GM21381 (cell line): Measurements from ENCODE around the gene ANO1.

Source experiments
- ATAC-seq: cut with Tn5 transposase; IDR thresholded peaks from one replicate; pipeline ENCODE4 v1.9.1; 2021; ENCODE audit warnings: mild to moderate bottlenecking, moderate library complexity; ENCODE audit not compliant: unreplicated experiment

The ANO1 gene

GRCh38 chr11:70092959-70093715 is 15.0 kb downstream of the ANO1 start:
- ATAC-seq: no peak

- no peak for ATAC-seq
Observed at GRCh38 chr11:70095541-70096252, 17.6 kb downstream of the ANO1 start.

- no peak for ATAC-seq
Observed at GRCh38 chr11:70097783-70098563, 19.9 kb downstream of the ANO1 start.

GRCh38 chr11:70098936-70099335 is 20.8 kb downstream of the ANO1 start:
- no peak for ATAC-seq

- no peak for ATAC-seq
Observed at GRCh38 chr11:70099578-70100279, 21.6 kb downstream of the ANO1 start.

GRCh38 chr11:70100280-70100603 is 22.1 kb downstream of the ANO1 start:
- no peak for ATAC-seq

GRCh38 chr11:70100791-70101190 is 22.7 kb downstream of the ANO1 start:
- ATAC-seq: no peak

GRCh38 chr11:70103256-70103975 is 25.3 kb downstream of the ANO1 start:
- ATAC-seq: no peak

- no peak for ATAC-seq
Observed at GRCh38 chr11:70104419-70104818, 26.3 kb downstream of the ANO1 start.

- no peak for ATAC-seq
Observed at GRCh38 chr11:70104961-70105360, 26.8 kb downstream of the ANO1 start.

GRCh38 chr11:70105369-70105754 is 27.2 kb downstream of the ANO1 start:
- ATAC-seq: no peak

GRCh38 chr11:70105755-70106571 is 27.8 kb downstream of the ANO1 start:
- ATAC-seq: no peak

- no peak for ATAC-seq
Observed at GRCh38 chr11:70106757-70107156, 28.6 kb downstream of the ANO1 start.

- ATAC-seq: no peak
Observed at GRCh38 chr11:70107191-70107590, 29.1 kb downstream of the ANO1 start.

GRCh38 chr11:70107756-70108155 is 29.6 kb downstream of the ANO1 start:
- ATAC-seq: no peak

- no peak for ATAC-seq
Observed at GRCh38 chr11:70108250-70108649, 30.1 kb downstream of the ANO1 start.

GRCh38 chr11:70109006-70109405 is 30.9 kb downstream of the ANO1 start:
- ATAC-seq: no peak

- no peak for ATAC-seq
Observed at GRCh38 chr11:70109903-70110302, 31.8 kb downstream of the ANO1 start.

GRCh38 chr11:70110538-70111055 is 32.5 kb downstream of the ANO1 start:
- ATAC-seq: no peak
